SK-N-SH (cell line): ENCODE measurements around the gene PPP1R37.

ENCODE experiments used
- RAD21 ChIP-seq: IDR thresholded peaks from 2 replicates; pipeline ENCODE4 v1.6.1; 2012; ENCODE audit warnings: mild to moderate bottlenecking, low read length
- TAF1 ChIP-seq: IDR thresholded peaks from 2 replicates; pipeline ENCODE4 v1.6.1; 2012; ENCODE audit warnings: low read depth, mild to moderate bottlenecking, low read length, moderate library complexity, borderline replicate concordance

DNA sequence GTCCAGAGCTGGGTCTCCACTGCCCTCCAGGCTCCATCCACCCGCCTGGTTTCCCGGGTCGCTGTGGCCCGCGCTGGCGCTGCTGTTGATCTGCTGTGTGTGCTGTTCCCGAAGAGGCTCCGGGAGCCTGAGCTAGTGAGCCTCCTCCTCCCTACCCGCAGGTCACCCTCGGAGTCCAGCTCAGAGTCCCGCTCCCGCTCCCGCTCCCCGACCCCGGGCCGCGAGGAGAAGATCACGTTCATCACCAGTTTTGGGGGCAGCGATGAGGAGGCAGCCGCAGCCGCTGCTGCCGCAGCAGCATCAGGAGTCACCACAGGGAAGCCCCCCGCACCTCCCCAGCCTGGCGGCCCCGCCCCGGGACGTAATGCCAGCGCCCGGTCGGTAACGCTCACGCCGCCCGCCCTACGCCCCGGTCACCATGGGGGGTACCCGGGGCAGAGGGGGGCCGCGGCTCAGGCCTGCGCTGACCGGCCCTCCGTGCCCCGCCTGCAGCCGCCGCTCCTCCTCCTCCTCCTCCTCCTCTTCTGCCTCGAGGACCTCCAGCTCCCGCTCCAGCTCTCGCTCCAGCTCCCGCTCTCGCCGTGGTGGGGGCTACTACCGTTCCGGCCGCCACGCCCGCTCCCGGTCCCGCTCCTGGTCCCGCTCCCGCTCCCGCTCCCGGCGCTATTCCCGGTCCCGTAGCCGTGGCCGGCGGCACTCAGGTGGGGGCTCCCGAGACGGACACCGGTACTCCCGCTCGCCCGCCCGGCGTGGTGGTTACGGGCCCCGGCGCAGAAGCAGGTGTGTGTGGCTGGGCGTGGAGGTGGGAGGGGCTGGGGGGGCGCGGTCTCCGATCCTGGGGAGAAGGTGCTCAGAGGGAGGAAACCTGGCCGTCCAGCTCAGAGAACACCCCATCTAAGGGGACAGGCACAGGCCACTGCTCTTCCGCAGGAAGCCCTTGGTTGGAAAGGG, 28.9 kb upstream of the PPP1R37 start:
- TF ChIP-seq RAD21 (no peak), TAF1 (no peak)
